ENCODE data around the gene USF1.

The USF1 gene

DNA sequence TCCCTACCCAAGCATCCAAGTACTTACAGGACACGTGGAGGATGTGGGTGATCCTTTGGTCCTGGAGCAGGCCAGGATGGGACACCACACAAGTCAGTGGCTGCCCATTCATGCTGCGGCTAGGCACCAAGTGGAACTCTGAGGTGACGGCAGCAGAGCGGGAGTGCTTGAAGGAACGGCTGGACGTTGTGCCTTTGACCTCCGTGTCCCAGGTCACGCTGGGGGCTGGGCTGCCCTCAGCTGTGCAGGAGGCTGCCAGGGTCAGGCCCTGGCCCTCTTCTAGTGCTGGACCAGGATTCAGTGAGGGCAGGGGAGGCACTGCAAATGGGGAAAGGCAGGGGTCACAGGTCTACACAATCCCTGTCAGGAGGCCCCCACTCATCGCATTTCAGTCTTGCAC lies 31.6 kb upstream of the USF1 start:
- TF ChIP-seq, protein P1, sequence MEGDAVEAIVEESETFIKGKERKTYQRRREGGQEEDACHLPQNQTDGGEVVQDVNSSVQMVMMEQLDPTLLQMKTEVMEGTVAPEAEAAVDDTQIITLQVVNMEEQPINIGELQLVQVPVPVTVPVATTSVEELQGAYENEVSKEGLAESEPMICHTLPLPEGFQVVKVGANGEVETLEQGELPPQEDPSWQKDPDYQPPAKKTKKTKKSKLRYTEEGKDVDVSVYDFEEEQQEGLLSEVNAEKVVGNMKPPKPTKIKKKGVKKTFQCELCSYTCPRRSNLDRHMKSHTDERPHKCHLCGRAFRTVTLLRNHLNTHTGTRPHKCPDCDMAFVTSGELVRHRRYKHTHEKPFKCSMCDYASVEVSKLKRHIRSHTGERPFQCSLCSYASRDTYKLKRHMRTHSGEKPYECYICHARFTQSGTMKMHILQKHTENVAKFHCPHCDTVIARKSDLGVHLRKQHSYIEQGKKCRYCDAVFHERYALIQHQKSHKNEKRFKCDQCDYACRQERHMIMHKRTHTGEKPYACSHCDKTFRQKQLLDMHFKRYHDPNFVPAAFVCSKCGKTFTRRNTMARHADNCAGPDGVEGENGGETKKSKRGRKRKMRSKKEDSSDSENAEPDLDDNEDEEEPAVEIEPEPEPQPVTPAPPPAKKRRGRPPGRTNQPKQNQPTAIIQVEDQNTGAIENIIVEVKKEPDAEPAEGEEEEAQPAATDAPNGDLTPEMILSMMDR (IDR thresholded peaks at IDR 0.05; ENCODE audit: control insufficient read depth, extremely low read depth, insufficient read depth): no peak
- H3K4me3 ChIP-seq (ENCODE audit: low read depth, low read length): no peak overlapping the region
- no peak for DNase-seq (ENCODE audit: low read depth)

DNA sequence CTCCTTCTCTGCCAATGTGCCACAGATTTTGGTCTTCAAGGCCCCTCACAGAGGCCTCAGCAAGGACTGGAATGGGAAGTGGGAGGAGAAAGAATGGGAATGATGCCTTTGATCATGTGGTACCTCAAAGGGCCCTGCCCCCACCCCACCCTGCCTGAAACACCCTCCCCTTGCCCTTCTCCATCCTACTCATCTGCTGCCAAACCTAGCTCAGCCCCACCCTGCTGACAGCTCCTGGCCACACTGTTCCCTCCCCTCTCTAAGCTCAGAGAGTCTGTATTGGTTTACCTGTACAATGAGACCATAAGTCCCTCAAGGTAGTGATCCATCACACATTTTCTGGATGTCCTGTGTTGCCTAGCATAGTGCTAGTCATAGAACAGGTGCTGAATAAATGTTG lies 30.6 kb upstream of the USF1 start:
- TF ChIP-seq, protein P1 (IDR thresholded peaks at IDR 0.05; ENCODE audit: control insufficient read depth, extremely low read depth, insufficient read depth): no peak
- no peak for DNase-seq (ENCODE audit: low read depth)
- H3K4me3 ChIP-seq (ENCODE audit: low read depth, low read length): no peak overlapping the region

DNA sequence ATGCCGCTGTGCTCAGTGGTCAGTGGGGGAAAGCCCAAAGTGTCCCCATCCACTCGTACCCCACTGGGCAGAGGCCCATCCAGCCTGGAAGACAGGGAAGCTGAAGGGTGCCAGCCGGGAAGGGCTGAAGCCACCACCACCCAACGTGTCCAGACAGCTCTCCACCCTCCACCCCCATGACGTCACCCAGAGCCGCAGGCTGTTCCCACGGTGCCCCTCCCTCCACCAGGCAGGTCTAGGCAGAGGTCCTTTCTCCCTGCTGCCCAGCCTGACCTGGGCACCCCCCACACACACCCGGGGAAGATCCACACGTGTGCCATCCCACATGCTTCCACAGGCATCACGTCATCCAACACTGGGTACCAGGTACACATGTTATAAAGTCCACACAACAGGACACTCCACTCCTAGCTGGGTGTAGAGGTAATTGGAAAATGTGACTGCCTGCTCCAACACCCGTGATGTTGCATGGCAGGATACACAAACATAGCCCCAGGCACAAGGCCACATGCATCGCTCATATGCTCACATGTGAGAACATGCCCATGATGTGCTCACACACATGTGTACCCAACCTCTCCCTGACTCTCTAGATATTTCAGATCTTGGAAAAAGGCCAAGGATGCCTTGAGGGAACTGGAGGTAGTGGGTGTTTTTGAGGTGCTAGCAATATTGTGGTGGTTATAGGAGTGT lies 29.0 kb upstream of the USF1 start:
- DNase-seq (ENCODE audit: low read depth): no peak
- no peak overlapping the region for H3K4me3 ChIP-seq (ENCODE audit: low read depth, low read length)
- TF ChIP-seq, protein P1 (IDR thresholded peaks at IDR 0.05; ENCODE audit: control insufficient read depth, extremely low read depth, insufficient read depth): no peak

DNA sequence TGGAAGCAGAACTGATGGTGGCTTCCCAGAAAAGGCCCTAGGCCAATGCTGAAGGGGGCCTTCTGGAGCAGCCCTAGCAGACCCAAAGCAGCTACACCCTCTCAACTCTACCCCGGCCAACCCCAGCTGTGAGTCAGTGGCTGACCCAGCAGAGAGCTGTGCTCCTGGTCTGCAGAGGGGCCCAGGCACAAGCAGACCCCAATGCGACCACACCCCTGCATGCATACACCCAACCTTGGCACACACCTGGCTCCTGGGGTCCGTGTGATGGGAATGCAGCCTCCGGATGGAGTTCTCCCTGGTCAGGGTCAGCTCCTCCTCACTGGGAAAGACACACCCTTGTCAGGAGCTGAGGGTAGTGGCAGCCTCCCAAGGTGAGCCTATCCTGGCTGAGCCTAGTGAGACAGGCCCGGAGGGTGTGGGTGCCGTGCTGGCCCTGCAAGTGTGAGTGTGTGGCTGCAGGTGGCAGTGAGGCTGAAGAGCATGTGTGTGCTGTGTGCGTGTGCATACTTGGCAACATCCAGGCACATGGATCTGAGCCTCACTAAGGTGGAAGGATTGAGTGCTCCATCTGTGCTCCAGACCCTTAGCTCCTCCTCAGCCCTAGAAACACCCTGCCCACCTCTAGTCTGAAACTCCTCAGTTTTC lies 27.8 kb upstream of the USF1 start:
- H3K4me3 ChIP-seq (ENCODE audit: low read depth, low read length): no peak overlapping the region
- DNase-seq (ENCODE audit: low read depth): no peak
- TF ChIP-seq, protein P1 (IDR thresholded peaks at IDR 0.05; ENCODE audit: control insufficient read depth, extremely low read depth, insufficient read depth): no peak

DNA sequence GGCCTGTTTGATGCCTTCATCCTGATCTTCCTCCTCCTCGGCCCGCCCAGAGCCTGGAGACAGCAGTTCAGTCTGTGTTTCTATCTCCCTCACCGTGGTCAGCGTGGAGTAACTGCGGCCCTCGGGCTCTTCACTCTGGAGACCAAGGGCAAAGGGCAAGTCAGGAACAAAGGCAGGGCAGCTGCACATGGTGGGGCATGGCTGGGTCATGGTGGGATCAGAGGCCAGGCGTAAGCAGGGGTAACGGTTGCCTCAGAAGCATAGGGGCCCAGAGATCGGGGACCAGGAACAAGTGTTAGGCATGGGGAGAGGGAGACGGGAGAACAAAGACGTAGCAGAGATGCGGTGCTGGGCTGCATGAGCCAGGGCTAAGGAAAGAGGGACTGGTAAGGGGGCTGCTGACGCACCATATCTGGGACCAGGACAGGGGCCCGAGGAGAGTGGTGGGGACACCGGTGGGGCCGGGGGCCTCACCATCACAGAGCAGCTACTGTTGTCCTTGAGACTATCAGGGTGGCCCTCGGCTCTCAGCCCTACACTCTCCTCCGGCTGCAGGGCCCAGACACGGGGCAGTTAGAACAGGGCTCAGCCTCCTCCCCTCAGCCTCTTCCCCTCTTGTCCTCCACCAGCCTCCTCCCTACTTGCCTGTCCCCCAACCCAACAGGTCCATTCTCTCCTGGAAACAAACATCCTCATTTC lies 27.1 kb upstream of the USF1 start:
- DNase-seq (ENCODE audit: low read depth): no peak
- TF ChIP-seq, protein P1 (IDR thresholded peaks at IDR 0.05; ENCODE audit: control insufficient read depth, extremely low read depth, insufficient read depth): no peak
- no peak overlapping the region for H3K4me3 ChIP-seq (ENCODE audit: low read depth, low read length)

DNA sequence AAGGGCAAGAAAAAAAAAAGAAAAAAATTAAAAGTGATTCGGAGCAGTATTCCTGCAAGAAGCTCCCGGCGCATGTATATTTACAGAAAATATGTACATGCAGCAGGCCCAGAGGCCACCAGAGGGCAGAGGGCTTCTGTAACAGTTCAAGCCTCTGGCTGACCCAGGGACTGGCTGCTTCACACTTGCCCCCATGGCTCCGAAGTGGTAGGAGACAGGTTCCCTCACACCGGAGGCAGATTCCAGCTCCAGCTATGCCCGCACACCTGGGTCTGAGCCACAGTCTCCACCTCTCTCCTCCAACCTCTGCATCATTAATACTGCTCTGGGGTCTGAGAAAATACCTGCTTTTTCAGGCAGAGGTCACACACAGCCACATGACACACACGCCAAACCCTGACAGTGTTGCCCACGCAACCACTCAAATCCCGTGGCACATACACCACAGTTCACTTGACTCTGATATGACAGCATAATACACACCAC lies 26.2 kb upstream of the USF1 start:
- peak; percentile 34 for DNase-seq (ENCODE audit: low read depth)
- TF ChIP-seq, protein P1 (IDR thresholded peaks at IDR 0.05; ENCODE audit: control insufficient read depth, extremely low read depth, insufficient read depth): peak; percentile 77
- H3K4me3 ChIP-seq (ENCODE audit: low read depth, low read length): no peak overlapping the region

Data from LNCaP clone FGC (cell line).